GM10266 (cell line): ENCODE data around the gene NEU3.

ENCODE experiments used
- DNase-seq: peaks from one replicate; pipeline ENCODE4 v3.0.0; 2012; ENCODE audit errors: extremely low spot score
- CTCF ChIP-seq: IDR thresholded peaks from 2 replicates; pipeline ENCODE4 v1.5.1; 2012; ENCODE audit warnings: mild to moderate bottlenecking, low read depth; ENCODE audit not compliant: control insufficient read depth, insufficient read depth; ENCODE audit errors: missing control alignments

Gene NEU3

GRCh38 chr11:74988541-74989259 lies at the start of gene NEU3:
Gene NEU3 (plus strand): TSS chr11:74988933. CDS start chr11:74989061, 128 bp downstream.
- DNase-seq, result peak; percentile 83

GRCh38 chr11:74941492-74941891 lies 47.2 kb upstream of the NEU3 start:
- no peak for TF ChIP-seq CTCF
- DNase-seq, result no peak

More at GRCh38 chr11:74988541-74989259, at the start of gene NEU3:
- no peak for TF ChIP-seq CTCF

- no peak for TF ChIP-seq CTCF
- no peak for DNase-seq
These were observed 46.5 kb upstream of the NEU3 start for GRCh38 chr11:74942073-74942759.

GRCh38 chr11:74948546-74948897 lies 40.2 kb upstream of the NEU3 start:
- TF ChIP-seq CTCF, result no peak
- DNase-seq, result no peak

GRCh38 chr11:74948898-74949752 lies 39.6 kb upstream of the NEU3 start, which contains the start of the genes SPCS2 and XRRA1:
Gene SPCS2 (plus strand): TSS chr11:74949266. CDS start chr11:74949286, 20 bp downstream.
Gene XRRA1 (minus strand): TSS chr11:74949091. CDS start chr11:74940878, 8,213 bp downstream.
- TF ChIP-seq CTCF, result no peak
- DNase-seq, result peak; percentile 87

GRCh38 chr11:74949753-74950137 lies 39.0 kb upstream of the NEU3 start:
- no peak for TF ChIP-seq CTCF
- DNase-seq, result no peak
